MM.1S (cell line): ENCODE results near the gene FAF1.

Experiments used
- EZH2 ChIP-seq: fragments of 300-600 bp; sonication (generic); optimal IDR thresholded peaks from 2 replicates; pipeline ENCODE3; 2017; ENCODE audit warnings: low read depth, mild to moderate bottlenecking, antibody characterized with exemption, low read length, mixed read lengths
- TF ChIP-seq, protein P1 (sequence below): fragments of 300-600 bp; sonication (generic); IDR thresholded peaks from 2 replicates; pipeline ENCODE4 v1.5.1; 2016; ENCODE audit warnings: antibody characterized with exemption, low read length, mixed read lengths

DNA sequence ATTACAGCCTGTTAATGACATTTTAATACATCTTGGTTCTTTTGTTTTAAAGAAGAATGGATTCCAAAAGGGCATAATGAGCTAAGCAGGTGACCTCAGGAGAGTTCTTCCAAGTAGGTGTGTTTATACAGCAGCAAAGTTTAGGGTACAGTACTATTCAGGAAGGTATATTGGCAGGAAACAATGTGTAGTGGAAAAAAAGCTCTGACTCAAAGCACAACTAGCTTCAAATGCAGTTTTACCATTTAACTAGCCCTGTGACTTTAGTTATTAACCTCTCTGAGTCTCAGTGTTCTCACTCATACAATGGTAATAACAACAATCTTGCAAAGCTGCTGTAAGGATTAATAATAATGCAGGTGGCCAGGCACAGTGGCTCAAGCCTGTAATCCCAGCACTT is 29.9 kb downstream of the FAF1 start:
- TF ChIP-seq, protein P1, sequence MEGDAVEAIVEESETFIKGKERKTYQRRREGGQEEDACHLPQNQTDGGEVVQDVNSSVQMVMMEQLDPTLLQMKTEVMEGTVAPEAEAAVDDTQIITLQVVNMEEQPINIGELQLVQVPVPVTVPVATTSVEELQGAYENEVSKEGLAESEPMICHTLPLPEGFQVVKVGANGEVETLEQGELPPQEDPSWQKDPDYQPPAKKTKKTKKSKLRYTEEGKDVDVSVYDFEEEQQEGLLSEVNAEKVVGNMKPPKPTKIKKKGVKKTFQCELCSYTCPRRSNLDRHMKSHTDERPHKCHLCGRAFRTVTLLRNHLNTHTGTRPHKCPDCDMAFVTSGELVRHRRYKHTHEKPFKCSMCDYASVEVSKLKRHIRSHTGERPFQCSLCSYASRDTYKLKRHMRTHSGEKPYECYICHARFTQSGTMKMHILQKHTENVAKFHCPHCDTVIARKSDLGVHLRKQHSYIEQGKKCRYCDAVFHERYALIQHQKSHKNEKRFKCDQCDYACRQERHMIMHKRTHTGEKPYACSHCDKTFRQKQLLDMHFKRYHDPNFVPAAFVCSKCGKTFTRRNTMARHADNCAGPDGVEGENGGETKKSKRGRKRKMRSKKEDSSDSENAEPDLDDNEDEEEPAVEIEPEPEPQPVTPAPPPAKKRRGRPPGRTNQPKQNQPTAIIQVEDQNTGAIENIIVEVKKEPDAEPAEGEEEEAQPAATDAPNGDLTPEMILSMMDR = no peak
- no peak for TF ChIP-seq EZH2
